HCEC 1CT (cell line): ENCODE results near the gene EIF3B.
"Not testable (repeated sequence)": the region's sequence is repeated elsewhere in the genome, so short reads cannot be mapped to it uniquely, and the experiment has no call there.

Source experiments
- DNase-seq: peaks from one replicate; pipeline ENCODE4 v3.0.0-alpha.2; 2017

The EIF3B gene

DNA sequence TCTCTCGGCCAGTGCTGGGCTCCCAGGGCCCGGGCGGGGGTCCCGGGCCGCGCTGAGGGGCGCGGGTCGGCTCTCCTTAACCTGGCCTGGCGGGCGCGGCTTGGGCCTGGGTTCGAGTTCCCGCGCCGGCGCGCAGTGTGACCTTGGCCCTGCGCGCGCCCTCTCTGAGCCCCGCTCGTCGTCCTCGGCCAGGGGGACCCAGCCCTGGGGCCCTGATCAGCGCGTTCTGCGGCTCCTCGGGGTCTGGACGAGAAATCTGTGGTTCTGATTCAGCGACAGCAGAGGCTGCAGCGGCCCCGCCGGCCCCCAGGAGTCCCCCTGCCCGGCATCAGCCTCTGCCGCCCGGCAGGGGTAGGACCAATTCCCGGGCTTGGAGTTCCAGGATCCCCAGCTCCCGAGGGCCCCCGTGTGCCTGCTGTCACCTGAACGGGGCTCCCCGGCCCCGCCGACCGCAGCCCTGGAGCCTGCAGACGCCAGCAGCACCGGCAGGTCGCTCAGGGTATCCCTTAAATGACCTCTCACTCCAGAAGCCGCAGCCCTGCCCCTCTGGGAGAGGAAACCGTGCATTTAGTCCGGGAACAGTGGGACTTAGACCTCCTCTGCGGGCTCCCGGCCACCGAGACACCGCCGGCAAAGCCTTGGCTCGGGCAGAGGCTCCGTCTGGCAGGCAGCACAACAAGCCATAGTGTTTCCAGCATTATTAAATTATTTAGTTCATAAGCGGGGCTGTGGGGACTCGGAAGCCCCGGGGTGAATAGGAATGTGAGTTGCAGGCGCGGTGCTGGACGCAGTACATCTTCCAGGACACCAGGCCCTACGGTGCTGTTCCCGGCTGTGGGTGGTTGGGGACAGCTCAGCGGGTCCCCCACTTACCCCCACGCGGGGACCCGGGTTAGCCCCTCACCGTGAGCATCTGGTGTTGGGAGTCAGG lies 49.4 kb downstream of the EIF3B start:
- peak; percentile 22 for DNase-seq

DNA sequence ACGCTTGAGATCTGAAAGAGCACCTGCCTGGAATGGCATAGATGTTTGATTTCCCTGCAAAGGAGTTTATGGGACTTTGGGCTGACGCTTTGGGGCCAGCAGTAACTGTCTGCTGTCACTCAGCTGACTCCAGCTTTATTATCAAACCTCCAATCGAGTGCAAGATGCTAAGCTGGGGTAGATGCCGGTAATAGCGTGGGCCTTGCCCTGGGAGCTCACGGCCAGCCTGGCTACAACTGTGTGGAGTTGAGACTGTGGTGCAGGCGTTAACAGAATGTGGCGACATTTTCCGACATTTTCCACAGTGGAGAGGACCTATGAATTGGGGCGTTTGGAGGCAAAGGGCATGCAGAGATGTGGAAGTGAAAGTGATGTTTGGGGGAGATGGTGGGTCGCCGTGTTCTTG lies 50.1 kb downstream of the EIF3B start:
- DNase-seq = no peak

DNA sequence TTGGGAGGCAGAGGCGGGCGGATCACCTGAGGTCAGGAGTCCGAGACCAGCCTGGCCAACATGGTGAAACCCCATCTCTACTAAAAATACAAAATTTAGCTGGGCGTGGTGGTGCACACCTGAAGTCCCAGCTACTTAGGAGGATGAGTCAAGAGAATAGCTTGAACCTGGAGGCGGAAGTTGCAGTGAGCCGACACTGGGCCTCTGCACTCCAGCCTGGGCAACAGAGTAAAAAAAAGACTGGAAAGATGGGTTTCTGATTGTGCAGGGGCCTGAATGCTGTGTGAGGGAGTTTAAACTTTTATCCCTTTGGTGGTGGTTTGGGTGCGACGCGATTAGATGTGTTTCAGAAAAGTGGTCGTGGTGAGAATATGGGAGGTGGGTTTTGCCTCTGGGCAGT lies 50.6 kb downstream of the EIF3B start:
- no peak for DNase-seq

DNA sequence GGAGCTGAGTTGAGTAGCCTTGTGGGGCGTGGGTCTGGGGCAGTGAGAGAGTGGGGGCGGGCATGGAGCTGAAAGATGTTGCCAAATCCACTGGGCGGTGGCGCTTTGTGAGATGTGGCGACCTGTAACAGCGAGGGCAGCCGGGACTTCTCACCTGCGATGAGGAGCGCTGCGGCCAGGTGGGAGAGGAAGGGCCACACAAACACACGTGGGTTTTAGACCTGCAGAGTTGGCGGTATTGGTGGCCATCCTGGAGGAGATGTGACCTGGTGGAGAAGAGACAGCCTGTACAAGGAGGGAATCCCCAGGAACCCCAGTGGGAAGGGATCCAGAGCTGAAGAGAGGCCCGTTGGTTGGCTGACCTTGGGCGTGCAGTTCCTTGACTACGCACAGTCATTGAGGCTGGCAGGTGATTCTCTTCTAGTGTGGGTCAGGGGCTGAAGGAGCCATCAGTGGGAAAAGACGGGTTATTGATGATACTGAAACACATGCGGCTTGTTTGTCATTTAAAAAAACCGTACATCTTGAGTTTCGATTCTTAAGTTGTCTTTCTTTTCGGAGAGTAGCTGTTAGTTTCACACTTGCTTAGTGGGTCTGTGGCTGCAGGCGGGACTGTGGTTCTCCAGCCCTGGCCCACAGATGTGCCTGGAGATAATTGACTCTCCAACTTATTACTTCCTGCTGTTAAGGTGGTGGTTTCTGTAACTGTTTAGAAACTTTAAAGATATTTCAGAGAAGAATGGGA lies 51.1 kb downstream of the EIF3B start:
- no peak for DNase-seq

DNA sequence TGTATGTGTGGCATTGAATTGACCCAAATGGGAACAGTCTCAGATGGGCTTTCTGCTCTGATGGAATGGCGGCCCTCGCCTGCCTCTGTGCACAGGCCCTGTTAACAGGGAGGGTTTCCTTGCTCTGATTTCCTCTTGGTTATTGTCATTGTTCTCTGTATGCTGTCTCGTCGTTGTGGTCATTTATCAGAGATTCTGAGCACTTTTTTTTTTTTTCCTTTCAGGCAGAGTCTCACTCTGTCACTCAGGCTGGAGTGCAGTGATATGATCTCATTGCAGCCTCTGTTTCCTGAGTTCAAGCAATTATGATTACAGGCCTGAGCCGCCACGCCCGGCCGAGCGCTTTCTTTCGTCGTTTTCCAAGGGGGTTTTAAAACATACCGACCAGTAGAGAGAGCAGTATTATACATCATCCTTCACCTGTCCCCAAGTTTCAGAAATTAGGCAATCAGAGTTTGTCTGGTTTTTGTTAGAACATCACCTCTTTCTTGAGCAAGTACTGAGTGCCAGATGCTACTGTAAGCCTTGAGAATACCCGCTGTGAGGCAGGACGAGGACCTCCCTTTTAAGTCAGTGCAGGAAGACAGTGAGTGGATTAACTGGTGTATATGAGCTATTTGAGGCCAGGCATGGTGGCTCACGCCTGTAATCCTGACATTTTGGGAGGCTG lies 55.3 kb downstream of the EIF3B start:
- no peak for DNase-seq

DNA sequence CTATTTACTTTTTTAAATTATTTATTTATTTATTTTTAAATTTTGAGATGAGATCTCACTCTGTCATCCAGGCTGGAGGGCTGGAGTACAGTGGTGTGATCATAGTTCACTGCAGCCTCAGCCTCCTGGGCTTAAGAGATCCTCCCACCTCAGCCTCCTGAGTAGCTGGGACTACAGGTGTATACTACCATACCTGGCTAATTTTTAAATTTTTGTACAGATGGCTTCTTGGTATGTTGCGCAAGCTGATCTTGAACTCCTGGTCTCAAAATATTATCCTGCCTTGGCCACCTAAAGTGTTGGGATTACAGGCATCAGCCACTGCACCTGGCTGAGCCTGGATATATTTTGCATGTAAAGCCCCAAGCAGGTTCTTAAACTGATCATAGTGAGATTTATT lies 56.4 kb downstream of the EIF3B start:
- DNase-seq = no peak

DNA sequence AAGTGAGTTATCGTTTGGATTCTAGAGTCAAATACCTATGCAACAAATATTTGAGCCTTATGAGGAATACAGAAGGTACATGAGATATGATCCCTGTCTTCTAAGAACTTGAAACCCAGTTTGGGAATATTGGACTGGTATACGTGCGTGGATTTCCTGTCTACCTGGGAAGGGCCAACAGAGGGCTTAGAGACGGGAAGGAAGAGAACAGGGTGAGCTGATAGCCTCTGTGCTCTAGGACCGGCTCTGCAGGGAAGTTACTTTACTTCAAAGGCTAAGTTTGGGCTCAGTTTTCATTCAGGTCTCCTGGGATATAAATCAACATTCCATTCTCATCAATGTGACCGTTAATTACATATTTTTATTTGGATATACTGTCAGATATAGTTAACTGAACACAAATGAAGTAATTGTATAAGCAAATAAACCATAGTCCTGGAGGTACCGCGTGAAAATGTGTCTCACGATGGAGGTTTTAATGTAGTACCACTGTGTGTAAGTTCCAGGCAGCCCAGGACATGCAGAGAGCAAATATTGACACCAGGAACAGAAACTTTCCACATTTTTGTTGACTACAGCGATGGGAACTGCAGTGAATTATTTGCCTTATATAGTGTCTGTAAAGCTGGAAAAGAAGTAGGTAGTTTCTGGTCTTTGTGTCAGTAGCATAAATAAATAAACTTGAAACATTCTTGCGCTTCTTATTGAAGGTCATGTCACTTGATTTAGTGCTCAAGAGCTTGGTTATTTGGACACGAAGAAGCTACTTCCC lies 57.4 kb downstream of the EIF3B start:
- no peak for DNase-seq

DNA sequence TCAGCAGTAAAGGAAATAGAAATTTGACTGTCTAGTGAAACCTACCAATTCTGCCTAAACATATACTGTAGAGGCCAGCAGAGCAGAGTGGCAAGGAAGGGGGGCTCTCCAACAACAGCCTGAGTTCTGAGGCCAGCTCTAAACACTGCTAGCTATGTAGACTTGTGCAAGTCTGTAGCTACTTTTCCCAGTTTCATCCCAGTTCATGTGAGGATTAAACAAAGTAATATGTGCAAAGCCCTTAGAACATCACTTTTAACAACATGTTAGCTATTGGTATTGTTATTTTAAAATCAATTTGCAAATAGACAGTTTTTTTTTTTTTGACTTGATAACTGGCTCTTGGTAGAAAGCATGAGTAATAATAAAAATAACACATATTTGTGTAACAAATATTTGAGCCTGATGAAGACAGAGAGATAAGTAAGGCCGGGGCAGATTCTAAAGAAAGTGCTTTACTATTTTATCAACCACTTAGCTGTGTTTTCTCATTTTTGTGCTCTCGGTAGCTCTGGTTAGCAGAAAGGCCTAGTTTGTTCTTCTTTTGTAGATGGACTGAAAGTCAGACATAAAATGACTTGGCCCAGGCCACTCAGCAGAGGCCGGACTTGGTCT lies 58.1 kb downstream of the EIF3B start:
- DNase-seq = no peak

DNA sequence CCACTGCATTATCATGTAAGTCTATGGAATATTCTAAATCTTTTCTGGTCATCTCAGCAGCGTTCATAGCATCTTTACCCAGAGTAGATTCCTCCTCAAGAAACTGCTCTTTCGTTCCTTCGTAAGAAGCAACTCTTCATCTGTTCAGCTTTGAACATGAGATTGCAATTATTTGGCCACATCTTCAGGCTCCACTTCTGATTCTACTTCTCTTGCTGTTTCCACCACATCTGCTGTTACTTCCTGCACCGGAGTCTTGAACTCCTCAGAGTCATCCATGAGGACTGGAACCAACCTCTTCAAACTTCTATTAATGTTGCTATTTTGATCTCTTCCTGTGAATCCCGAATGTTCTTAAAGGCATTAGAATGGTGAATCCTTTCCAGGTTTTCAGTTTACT lies 61.4 kb downstream of the EIF3B start:
- DNase-seq = no peak

DNA sequence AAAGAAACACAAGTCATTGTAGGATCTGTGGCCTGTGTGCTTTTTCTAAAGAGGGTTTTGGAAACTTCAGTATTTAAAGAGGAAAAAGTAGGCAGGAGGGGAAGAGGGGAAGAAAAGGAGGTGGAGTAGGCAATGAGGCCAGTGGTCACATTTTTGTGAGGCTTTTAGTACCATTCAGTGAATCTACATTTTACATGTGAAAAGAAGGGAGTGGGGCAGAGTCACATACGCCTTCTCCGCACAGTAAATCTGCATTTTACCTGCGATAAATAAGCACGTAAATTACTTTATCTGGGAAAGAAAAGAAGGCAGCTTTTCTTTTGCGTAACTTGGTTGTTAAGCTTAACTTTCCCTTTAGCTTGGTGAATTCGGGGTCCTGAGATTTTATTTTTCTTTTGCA lies 62.0 kb downstream of the EIF3B start:
- no peak for DNase-seq

DNA sequence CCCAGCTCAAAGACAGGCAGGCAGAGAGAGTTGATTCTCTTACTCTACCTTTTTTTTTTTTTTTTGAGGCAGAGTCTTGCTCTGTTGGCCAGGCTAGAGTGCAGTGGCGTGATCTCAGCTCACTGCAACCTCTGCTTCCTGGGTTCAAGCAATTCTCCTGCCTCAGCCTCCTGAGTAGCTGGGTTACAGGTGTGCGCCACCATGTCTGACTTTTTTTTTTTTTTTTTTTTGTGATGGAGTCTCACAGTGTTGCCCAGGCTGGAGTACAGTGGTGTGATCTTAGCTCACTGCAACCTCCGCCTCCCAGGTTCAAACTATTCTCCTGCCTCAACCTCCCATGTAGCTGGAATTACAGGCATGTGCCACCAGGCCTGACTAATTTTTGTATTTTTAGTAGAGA lies 62.6 kb downstream of the EIF3B start:
- not testable (repeated sequence) for DNase-seq

DNA sequence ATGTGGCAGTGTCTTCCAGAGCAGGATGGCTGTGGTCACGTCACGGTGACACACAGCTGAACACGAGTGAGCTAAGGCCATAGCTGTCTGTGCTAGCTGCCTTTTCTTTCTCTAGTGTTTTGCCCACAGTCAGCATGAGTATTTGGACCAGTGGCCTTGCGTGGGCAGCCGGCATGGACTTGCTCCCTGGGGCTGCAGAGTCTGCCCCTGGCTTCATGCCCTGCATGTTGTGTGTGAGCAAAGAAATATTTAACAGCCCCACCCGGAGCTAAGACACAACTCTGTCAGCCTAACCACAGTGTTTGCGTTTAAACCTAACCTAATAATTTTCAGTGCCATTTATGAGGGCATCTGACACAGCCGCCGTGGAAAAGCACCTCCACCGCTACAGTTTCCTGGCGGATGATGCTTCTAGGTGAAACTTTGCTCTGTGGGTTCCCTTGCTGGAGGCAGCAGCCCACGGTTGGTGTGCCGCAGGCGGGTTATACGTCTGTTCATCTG lies 63.4 kb downstream of the EIF3B start:
- no peak for DNase-seq

DNA sequence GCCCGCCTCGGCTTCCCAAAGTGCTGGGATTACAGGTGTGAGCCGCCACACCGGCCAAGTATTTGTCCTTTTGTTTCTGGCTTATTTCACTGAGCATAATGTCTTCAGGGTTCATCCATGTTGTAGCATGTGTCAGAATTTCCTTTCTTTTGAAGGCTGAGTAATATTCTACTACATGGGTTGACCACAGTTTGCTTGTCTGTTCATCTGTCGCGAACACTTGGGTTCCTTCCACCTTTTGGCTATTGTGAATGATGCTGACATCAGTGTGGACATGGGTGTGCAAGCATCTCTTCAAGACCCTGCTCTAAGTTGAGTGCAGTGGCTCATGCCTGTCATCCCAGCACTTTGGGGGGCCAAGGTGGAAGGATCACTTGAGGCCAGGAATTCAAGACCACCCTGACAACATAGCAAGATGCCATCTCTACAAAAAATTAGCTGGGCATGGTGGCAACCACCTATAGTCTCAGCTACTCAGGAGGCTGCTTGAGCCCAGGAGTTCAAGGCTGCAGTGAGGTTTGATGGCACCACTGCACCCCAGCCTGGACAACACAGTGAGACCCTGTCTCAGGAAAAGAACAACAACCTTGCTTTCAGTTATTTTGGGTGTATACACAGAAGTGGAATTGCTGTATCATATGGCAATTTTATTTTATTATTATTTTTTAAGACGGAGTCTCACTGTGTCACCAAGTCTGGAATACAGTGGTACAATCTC lies 65.7 kb downstream of the EIF3B start:
- no peak for DNase-seq

DNA sequence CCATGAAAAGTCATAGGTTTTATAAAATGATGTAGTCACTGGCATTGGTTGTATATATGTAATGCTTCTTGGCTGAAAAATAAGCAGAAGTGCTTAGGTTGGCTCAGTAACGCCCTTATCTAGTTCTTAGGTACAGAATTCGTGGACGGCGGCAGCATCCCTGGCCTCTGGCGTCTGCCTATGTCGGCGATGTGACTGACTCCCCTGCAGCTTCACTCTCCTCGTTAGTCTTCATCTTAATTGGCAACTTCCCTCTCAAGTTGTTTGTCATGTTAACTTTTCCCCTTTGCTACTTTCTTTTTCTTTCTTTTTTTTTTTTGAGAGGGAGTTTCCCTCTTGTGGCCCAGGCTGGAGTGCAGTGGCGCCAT lies 67.3 kb downstream of the EIF3B start:
- DNase-seq = no peak

DNA sequence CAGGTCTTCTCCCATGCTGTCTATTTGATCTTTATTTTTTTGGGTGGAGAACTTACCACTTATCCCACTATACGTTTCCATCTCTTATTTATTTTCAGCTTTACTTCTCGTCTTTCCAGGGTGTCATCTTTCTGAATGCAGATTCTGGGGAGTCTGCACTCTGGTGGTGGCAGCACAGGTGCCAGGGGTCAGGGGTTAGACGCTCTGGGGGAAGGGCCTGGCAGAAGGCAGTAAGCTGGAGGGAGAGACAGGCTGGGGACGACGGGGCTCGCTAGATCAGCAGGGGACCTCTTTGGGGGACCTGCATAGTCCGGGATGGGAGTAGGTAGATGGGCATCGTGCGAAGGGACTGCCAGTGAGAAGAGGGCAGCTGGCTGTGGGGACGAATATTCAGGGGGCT lies 71.1 kb downstream of the EIF3B start:
- DNase-seq = no peak
